GM18861 (cell line): ENCODE data around the gene CEP162.
"Not testable (repeated sequence)": the region's sequence is repeated elsewhere in the genome, so short reads cannot be mapped to it uniquely, and the experiment has no call there.

Experiments
- ATAC-seq: cut with Tn5 transposase; IDR thresholded peaks from one replicate; pipeline ENCODE4 v1.9.1; 2021; ENCODE audit not compliant: unreplicated experiment

Gene CEP162

GRCh38 chr6:84093441-84094435 lies 133.7 kb downstream of the CEP162 start:
- no peak for ATAC-seq

- no peak for ATAC-seq
Observed at GRCh38 chr6:84089552-84089951, 137.9 kb downstream of the CEP162 start.

DNA sequence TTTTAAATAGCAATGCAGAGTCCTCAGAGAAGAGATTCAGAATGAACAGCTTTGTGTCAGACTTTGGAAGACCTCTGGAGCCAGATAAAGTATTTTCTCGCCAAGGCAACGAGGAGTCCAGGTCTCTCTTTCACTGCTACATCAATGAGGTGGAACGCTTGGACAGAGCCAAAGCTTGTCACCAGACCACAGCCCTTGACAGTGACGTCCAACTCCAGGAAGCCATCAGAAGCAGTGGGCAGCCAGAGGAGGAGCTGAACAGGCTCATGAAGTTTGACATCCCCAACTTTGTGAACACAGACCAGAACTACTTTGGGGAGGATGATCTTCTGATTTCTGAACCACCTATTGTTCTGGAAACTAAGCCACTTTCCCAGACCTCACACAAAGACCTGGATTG lies 138.4 kb downstream of the CEP162 start:
- ATAC-seq: no peak

DNA sequence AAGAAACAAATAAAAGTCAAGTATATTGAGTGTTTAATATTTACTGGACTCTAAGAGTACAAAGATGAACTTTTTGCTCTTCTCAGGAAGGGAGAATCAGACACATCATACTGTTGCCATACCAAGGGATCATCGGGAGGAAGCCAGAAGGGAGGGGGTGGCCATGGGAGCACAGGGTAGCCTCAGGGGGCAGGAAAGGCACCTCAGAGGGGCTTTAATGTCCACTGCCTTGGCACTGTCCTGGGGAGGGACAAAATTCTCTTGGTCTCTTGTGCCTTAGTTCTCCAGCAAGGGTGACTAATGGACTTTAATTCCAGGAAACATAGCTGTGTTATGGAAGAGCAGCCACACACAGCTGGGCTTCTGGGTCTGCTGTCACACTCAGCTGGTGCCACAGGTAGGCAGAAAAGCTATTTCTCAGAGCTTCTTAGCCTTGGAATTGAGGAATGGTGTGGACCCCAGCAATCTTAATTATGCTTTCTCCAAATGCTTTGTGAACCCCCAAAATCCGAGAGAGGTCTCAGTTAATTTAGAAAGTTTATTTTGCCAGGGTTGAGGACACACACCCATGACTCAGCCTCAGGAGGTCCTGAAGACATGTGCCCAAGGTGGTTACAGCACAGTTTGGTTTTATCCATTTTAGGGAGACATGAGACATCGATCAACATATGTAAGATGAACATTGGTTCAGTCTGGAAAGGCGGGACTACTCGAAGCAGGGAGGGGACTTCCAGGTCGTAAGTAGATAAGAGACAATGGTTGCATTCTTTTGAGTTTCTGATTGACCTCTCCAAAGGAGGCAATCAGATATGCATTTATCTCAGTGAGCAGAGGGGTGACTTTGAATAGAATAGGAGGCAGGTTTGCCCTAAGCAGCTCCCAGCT lies 140.7 kb downstream of the CEP162 start:
- ATAC-seq: no peak

DNA sequence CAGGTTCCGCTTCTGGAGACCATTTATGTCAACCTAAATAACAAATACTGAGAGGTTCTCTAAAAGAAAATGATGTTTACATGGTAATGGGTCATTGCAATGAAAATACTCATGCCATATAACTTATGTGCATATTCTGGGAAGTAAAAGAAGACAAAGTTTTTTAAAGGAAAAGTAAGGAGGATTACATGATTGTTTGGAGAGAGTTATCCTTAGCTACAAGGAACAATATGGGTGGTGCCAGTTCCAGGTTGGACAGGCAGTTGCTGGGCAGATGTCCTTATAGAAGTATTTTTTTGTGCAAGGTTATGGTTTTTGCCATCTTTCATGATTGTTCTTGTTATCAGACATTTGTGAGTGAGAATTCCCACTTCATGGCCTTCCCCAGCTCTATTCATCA lies 141.4 kb downstream of the CEP162 start:
- no peak for ATAC-seq

DNA sequence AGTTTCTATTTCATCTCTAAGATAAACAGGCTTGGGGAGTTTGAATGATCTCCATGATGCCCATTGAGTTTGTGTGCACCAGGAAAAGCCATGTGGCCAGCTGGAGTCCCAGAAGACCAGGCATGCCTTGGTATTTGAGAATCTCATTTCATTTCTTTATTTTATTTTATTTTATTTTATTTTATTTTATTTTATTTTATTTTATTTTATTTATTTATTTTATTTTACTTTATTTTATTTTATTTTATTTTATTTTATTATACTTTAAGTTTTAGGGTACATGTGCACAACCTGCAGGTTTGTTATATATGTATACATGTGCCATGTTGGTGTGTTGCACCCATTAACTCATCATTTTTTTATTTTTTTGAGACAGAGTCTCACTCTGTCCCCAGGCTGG lies 142.7 kb downstream of the CEP162 start:
- not testable (repeated sequence) for ATAC-seq

DNA sequence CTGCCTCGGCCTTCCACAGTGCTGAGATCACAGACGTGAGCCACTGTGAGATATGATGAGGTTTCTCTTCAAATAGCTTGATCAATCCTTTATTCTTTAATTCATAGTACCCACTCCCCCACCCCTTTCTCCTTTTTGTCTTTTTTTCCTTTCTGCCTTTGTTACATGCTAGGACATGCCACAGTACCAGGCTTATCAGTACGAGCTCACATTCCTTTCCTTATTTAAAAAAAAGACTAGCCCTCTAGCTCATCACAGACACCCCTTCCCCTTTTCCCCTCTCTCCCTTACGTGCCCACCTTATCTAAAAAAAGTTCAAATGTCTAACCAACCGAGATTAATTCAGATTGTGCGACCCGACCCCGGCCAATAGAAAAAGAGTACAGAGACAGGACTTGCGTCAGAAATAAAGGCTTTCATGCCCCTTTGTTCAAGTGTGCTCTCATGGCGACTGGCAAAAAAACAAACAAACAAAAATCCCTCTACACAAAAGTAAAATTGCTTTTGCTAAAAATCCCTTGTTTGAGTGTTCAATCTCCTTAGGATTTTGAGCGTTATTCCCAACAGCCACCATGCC lies 144.7 kb downstream of the CEP162 start:
- ATAC-seq: no peak

- no peak for ATAC-seq
Observed at GRCh38 chr6:84081222-84081621, 146.2 kb downstream of the CEP162 start.

GRCh38 chr6:84078335-84078734 lies 149.1 kb downstream of the CEP162 start:
- ATAC-seq: no peak

DNA sequence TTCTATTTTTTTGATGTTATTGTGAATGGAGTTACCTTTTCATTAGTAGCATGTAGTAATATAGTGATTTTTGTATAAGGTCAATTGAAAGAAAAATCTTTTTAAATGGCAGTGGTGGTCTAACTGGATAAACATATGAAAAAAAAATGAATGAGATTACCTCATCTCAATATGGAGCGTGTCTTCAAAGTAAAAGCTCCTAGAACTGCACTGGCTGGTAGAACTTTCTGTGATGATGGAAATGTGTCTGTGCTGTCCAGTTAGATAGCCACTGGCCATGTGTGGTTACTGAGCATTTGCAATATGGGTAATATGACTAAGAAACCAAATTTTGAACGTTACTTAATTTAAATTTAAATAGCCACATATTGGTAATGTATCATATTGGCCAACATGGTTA lies 149.8 kb downstream of the CEP162 start:
- ATAC-seq: no peak

GRCh38 chr6:84074988-84075781 lies 152.3 kb downstream of the CEP162 start:
- ATAC-seq: no peak
